IMR-90 (cell line): ENCODE results near the gene HYCC1.
"Not testable (repeated sequence)": the region's sequence is repeated elsewhere in the genome, so short reads cannot be mapped to it uniquely, and the experiment has no call there.

Experiments
- BHLHE40 ChIP-seq: fragments of 150-350 bp; IDR thresholded peaks from 2 replicates; pipeline ENCODE4 v1.6.1; 2016; ENCODE audit warnings: mild to moderate bottlenecking, low read depth, low read length
- CEBPB ChIP-seq: IDR thresholded peaks from 2 replicates; pipeline ENCODE4 v1.6.1; 2012; ENCODE audit warnings: low read depth, low read length, improper control_type of control experiment
- CHD1 ChIP-seq: IDR thresholded peaks from 2 replicates; pipeline ENCODE4 v1.6.1; 2012; ENCODE audit warnings: low read depth, low read length, improper control_type of control experiment
- CTCF ChIP-seq: conservative IDR thresholded peaks from 2 replicates; pipeline ENCODE4 v1.5.1; 2012; ENCODE audit warnings: mild to moderate bottlenecking, low read depth, low read length, improper control_type of control experiment
- ELK1 ChIP-seq: fragments of 150-350 bp; IDR thresholded peaks from 2 replicates; pipeline ENCODE4 v1.6.1; 2016; ENCODE audit warnings: low read depth, mild to moderate bottlenecking, low read length, moderate library complexity, borderline replicate concordance
- FOS ChIP-seq: fragments of 150-350 bp; IDR thresholded peaks from 2 replicates; pipeline ENCODE4 v1.6.1; 2016; ENCODE audit warnings: low read depth, low read length
- MAFK ChIP-seq: IDR thresholded peaks from 2 replicates; pipeline ENCODE4 v1.6.1; 2012; ENCODE audit warnings: low read depth, low read length, improper control_type of control experiment
- MAZ ChIP-seq: IDR thresholded peaks from 2 replicates; pipeline ENCODE4 v1.6.1; 2012; ENCODE audit warnings: low read depth, mild to moderate bottlenecking, low read length, improper control_type of control experiment, moderate library complexity, borderline replicate concordance
- MXI1 ChIP-seq: IDR thresholded peaks from 2 replicates; pipeline ENCODE4 v1.6.1; 2012; ENCODE audit warnings: low read depth, mild to moderate bottlenecking, low read length, moderate library complexity, borderline replicate concordance
- POLR2A ChIP-seq: IDR thresholded peaks from 2 replicates; pipeline ENCODE4 v1.6.1; 2012; ENCODE audit warnings: mild to moderate bottlenecking, low read depth, low read length
- RFX5 ChIP-seq: IDR thresholded peaks from 2 replicates; pipeline ENCODE4 v1.8.0; 2012; ENCODE audit warnings: low read depth, mild to moderate bottlenecking, low read length, moderate library complexity
- SMC3 ChIP-seq: fragments of 150-350 bp; IDR thresholded peaks from 2 replicates; pipeline ENCODE4 v1.6.1; 2016; ENCODE audit warnings: low read depth, mild to moderate bottlenecking, antibody characterized with exemption, low read length, moderate library complexity
- USF2 ChIP-seq: fragments of 150-350 bp; IDR thresholded peaks from 2 replicates; pipeline ENCODE4 v1.6.1; 2017; ENCODE audit warnings: mild to moderate bottlenecking, antibody characterized with exemption, low read length, low read depth

GRCh38 chr7:23051124-23051485 is 37.2 kb upstream of the HYCC1 start:
- not testable (repeated sequence) for TF ChIP-seq POLR2A, ELK1, CTCF, CHD1, USF2, FOS, RFX5, BHLHE40, CEBPB, SMC3, MAZ, MXI1, MAFK
